Epidermal melanocyte (primary cell): ENCODE results near the gene CUL4B.
"Not testable (repeated sequence)": the region's sequence is repeated elsewhere in the genome, so short reads cannot be mapped to it uniquely, and the experiment has no call there.

Experiments
- DNase-seq: peaks from one replicate; pipeline ENCODE4 v3.0.0; 2011; ENCODE audit warnings: low spot score; ENCODE audit not compliant: insufficient read length

The CUL4B gene

GRCh38 chrX:120560842-120561633 lies at the start of gene CUL4B:
CUL4B (minus strand) TSS chrX:120560962; CDS start chrX:120560638, 324 bp downstream.
- DNase-seq = peak; percentile 51

GRCh38 chrX:120604361-120604782 lies 43.6 kb upstream of the CUL4B start:
- DNase-seq = no peak

GRCh38 chrX:120603707-120604360 lies 43.1 kb upstream of the CUL4B start, which contains the start of gene MCTS1:
MCTS1 (plus strand) TSS chrX:120604101; CDS start chrX:120604237, 136 bp downstream.
- peak; percentile 69 for DNase-seq

GRCh38 chrX:120585702-120586101 lies 24.9 kb upstream of the CUL4B start:
- no peak for DNase-seq

GRCh38 chrX:120575379-120576114 lies 14.8 kb upstream of the CUL4B start:
- no peak for DNase-seq

- not testable (repeated sequence) for DNase-seq
Observed at GRCh38 chrX:120573806-120574205, 13.0 kb upstream of the CUL4B start.

GRCh38 chrX:120570011-120570600 lies 9.3 kb upstream of the CUL4B start:
- no peak for DNase-seq

- DNase-seq = no peak
Observed at GRCh38 chrX:120568609-120569008, 7.8 kb upstream of the CUL4B start.

GRCh38 chrX:120568035-120568434 lies 7.3 kb upstream of the CUL4B start:
- DNase-seq = no peak

- no peak for DNase-seq
Observed at GRCh38 chrX:120566817-120567216, 6.1 kb upstream of the CUL4B start.

GRCh38 chrX:120564925-120565324 lies 4.2 kb upstream of the CUL4B start:
- DNase-seq = no peak

- no peak for DNase-seq
Observed at GRCh38 chrX:120562569-120562926, 1.8 kb upstream of the CUL4B start.

GRCh38 chrX:120561634-120562568 lies 1.1 kb upstream of the CUL4B start:
- DNase-seq = no peak

GRCh38 chrX:120560405-120560841 lies 339 bp downstream of the CUL4B start:
- no peak for DNase-seq

GRCh38 chrX:120559804-120560203 lies 958 bp downstream of the CUL4B start:
- DNase-seq = no peak

- no peak for DNase-seq
Observed at GRCh38 chrX:120556251-120556650, 4.5 kb downstream of the CUL4B start.

GRCh38 chrX:120549483-120550452 lies 11.0 kb downstream of the CUL4B start:
- no peak for DNase-seq

GRCh38 chrX:120536061-120536460 lies 24.7 kb downstream of the CUL4B start:
- no peak for DNase-seq
